Eye (tissue), 1 donor: ENCODE data around the gene GPR34.

Experiments
- DNase-seq: peaks from one replicate; pipeline ENCODE4 v3.0.0-alpha.2; 2015

The GPR34 gene

GRCh38 chrX:41739871-41740270 is 51.1 kb downstream of the GPR34 start:
- no peak for DNase-seq
